Loucy (cell line): Measurements from ENCODE around the gene SLC19A1.

Source experiments
- H2AFZ ChIP-seq: fragments of 200-600 bp; sonication (generic); 2 replicates; pipeline ENCODE4 v1.6.0; 2016; ENCODE audit warnings: antibody characterized with exemption, mild to moderate bottlenecking, low read length, moderate library complexity
- H3F3A ChIP-seq: fragments of 200-600 bp; 2 replicates; pipeline ENCODE4 v1.6.0; 2016; ENCODE audit warnings: antibody characterized with exemption, low read depth, mild to moderate bottlenecking
- H3K27me3 ChIP-seq: fragments of 200-600 bp; sonication (generic); 2 replicates; pipeline ENCODE4 v1.6.1; 2014; ENCODE audit warnings: low read length, mild to moderate bottlenecking; ENCODE audit not compliant: insufficient read depth, poor library complexity, severe bottlenecking
- H3K36me3 ChIP-seq: fragments of 200-600 bp; sonication (generic); 2 replicates; pipeline ENCODE4 v1.6.1; 2016; ENCODE audit warnings: low read length; ENCODE audit not compliant: insufficient read depth
- H3K4me1 ChIP-seq: fragments of 200-600 bp; sonication (generic); 2 replicates; pipeline ENCODE4 v1.5.1; 2014; ENCODE audit warnings: low read length, mild to moderate bottlenecking; ENCODE audit not compliant: insufficient read depth, poor library complexity, severe bottlenecking
- H3K4me2 ChIP-seq: fragments of 200-600 bp; sonication (generic); 2 replicates; pipeline ENCODE4 v1.6.0; 2014; ENCODE audit warnings: antibody characterized with exemption, low read length, low read depth, mild to moderate bottlenecking; ENCODE audit not compliant: poor library complexity, severe bottlenecking
- H3K4me3 ChIP-seq: fragments of 200-600 bp; sonication (generic); 2 replicates; pipeline ENCODE4 v1.5.1; 2014; ENCODE audit warnings: low read length, mild to moderate bottlenecking, mixed read lengths; ENCODE audit not compliant: poor library complexity, severe bottlenecking
- H3K79me2 ChIP-seq: fragments of 200-600 bp; sonication (generic); 2 replicates; pipeline ENCODE4 v1.6.1; 2014; ENCODE audit warnings: low read length; ENCODE audit not compliant: insufficient read depth
- H3K9ac ChIP-seq: fragments of 200-600 bp; sonication (generic); 2 replicates; pipeline ENCODE4 v1.6.0; 2014; ENCODE audit warnings: mild to moderate bottlenecking, low read depth, low read length, moderate library complexity; ENCODE audit not compliant: poor library complexity, severe bottlenecking
- H3K9me2 ChIP-seq: fragments of 200-600 bp; sonication (generic); replicated peaks from 2 replicates; pipeline ENCODE4 v1.6.1; 2016; ENCODE audit warnings: low read depth, low read length, mixed read lengths
- H3K9me3 ChIP-seq: fragments of 200-600 bp; sonication (generic); 2 replicates; pipeline ENCODE4 v1.6.1; 2014; ENCODE audit warnings: mild to moderate bottlenecking, antibody characterized with exemption, low read length, low read depth; ENCODE audit not compliant: insufficient read depth
- H4K20me1 ChIP-seq: fragments of 200-600 bp; sonication (generic); 2 replicates; pipeline ENCODE4 v1.6.0; 2014; ENCODE audit warnings: antibody characterized with exemption, low read length, mild to moderate bottlenecking; ENCODE audit not compliant: insufficient read depth, poor library complexity, severe bottlenecking
- CTCF ChIP-seq: fragments of 200-600 bp; sonication (generic); conservative IDR thresholded peaks from 2 replicates; pipeline ENCODE4 v1.5.1; 2014; ENCODE audit warnings: mild to moderate bottlenecking, antibody characterized with exemption, low read length
- EZH2phosphoT487 ChIP-seq: fragments of 200-600 bp; IDR thresholded peaks from 2 replicates; pipeline ENCODE4 v1.6.1; 2018; ENCODE audit warnings: antibody characterized with exemption, mild to moderate bottlenecking, moderate library complexity, borderline replicate concordance

Gene SLC19A1

GRCh38 chr21:45487891-45488600 lies 54.2 kb downstream of the SLC19A1 start:
- H3K4me2 ChIP-seq = no peak overlapping the region
- H3K36me3 ChIP-seq = no peaks in the 10 kb centered on the region
- H3F3A ChIP-seq = no peaks in the 10 kb centered on the region
- H3K9me2 ChIP-seq = no peaks in the 10 kb centered on the region
- no peaks in the 10 kb centered on the region for H3K79me2 ChIP-seq
- H3K27me3 ChIP-seq = no peaks in the 10 kb centered on the region
- H3K9ac ChIP-seq = no peak overlapping the region
- H3K4me1 ChIP-seq = peaks cover 10% of the 10 kb centered on the region
- H3K9me3 ChIP-seq = no peaks in the 10 kb centered on the region
- H4K20me1 ChIP-seq = no peaks in the 10 kb centered on the region
- no peak overlapping the region for H2AFZ ChIP-seq
- TF ChIP-seq EZH2phosphoT487 (no peak), CTCF (no peak)
- no peak overlapping the region for H3K4me3 ChIP-seq

GRCh38 chr21:45487161-45487806 lies 55.0 kb downstream of the SLC19A1 start:
- no peak overlapping the region for H3K4me2 ChIP-seq
- no peak overlapping the region for H2AFZ ChIP-seq
- no peaks in the 10 kb centered on the region for H3K9me3 ChIP-seq
- no peaks in the 10 kb centered on the region for H4K20me1 ChIP-seq
- H3K9ac ChIP-seq = no peak overlapping the region
- H3K4me3 ChIP-seq = no peak overlapping the region
- no peaks in the 10 kb centered on the region for H3K9me2 ChIP-seq
- no peaks in the 10 kb centered on the region for H3K27me3 ChIP-seq
- no peak for TF ChIP-seq EZH2phosphoT487
- TF ChIP-seq CTCF = no peak
- no peaks in the 10 kb centered on the region for H3K79me2 ChIP-seq
- H3F3A ChIP-seq = no peaks in the 10 kb centered on the region
- no peaks in the 10 kb centered on the region for H3K36me3 ChIP-seq
- H3K4me1 ChIP-seq = peaks cover 10% of the 10 kb centered on the region

DNA sequence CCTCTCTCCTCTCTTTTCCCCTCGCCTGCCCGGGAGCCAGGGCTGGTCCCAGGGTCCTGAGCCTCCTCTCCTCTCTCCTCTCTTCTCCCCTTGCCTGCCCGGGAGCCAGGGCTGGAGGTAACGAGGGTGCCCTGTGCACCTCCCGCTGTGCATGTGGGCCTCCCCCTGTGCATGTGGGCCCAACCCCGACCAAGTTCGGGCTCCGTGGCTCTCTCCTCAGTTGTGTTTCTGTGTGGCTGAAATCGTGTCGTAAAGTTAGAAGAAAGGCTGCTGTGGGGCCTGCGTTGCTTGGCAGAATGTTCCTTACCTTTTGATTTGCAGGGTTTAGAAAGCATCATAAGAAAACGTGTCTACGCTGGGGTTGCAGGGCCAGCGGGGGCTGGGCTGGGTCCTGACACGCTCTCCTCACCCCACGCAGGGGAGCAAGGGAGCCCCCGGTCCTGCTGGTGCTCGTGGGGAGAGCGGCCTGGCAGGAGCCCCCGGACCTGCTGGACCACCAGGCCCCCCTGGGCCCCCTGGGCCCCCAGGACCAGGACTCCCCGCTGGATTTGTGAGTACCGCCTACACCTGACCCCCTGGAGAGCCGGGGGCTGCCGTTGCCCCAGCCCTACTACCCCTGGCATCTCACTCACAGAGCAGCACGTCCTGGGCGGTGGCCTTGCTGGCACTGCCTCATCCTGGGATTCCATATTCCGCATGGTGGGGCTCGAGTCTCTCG lies 55.6 kb downstream of the SLC19A1 start:
- Histone ChIP-seq H3F3A (no peaks in the 10 kb centered on the region), H3K4me1 (peaks cover 10% of the 10 kb centered on the region), H3K27me3 (no peaks in the 10 kb centered on the region), H3K79me2 (no peaks in the 10 kb centered on the region), H3K9me3 (no peaks in the 10 kb centered on the region), H3K4me3 (no peak overlapping the region), H3K36me3 (no peaks in the 10 kb centered on the region), H4K20me1 (no peaks in the 10 kb centered on the region), H3K4me2 (no peak overlapping the region), H2AFZ (no peak overlapping the region), H3K9ac (no peak overlapping the region), H3K9me2 (no peaks in the 10 kb centered on the region)
- TF ChIP-seq CTCF = no peak
- no peak for TF ChIP-seq EZH2phosphoT487
